Mucosa of stomach (tissue), 1 donor: Measurements from ENCODE around the gene HRAS.
"Not testable (repeated sequence)": the region's sequence is repeated elsewhere in the genome, so short reads cannot be mapped to it uniquely, and the experiment has no call there.

ENCODE experiments used
- H3K27me3 ChIP-seq: one replicate; pipeline ENCODE4 v1.7.0; 2013; ENCODE audit warnings: mild to moderate bottlenecking, low read length; ENCODE audit not compliant: control insufficient read depth, insufficient read depth
- H3K36me3 ChIP-seq: one replicate; pipeline ENCODE4 v1.7.0; 2013; ENCODE audit warnings: low read length; ENCODE audit not compliant: control insufficient read depth, insufficient read depth
- H3K4me1 ChIP-seq: one replicate; pipeline ENCODE4 v1.7.0; 2013; ENCODE audit warnings: mild to moderate bottlenecking, low read length; ENCODE audit not compliant: control insufficient read depth, insufficient read depth
- H3K4me3 ChIP-seq: one replicate; pipeline ENCODE4 v1.7.0; 2013; ENCODE audit warnings: low read length
- H3K9ac ChIP-seq: one replicate; pipeline ENCODE4 v1.7.0; 2013; ENCODE audit warnings: mild to moderate bottlenecking, low read length, moderate library complexity
- H3K9me3 ChIP-seq: one replicate; pipeline ENCODE4 v1.7.0; 2013; ENCODE audit warnings: mild to moderate bottlenecking, low read length, moderate library complexity; ENCODE audit not compliant: control insufficient read depth
- donor health status: Pancreatic carcinoma.

Gene HRAS

GRCh38 chr11:574632-575312 is 39.4 kb upstream of the HRAS start:
- peaks cover 39% of the 10 kb centered on the region for H3K4me1 ChIP-seq
- no peaks in the 10 kb centered on the region for H3K9me3 ChIP-seq
- H3K9ac ChIP-seq: peak overlapping the region; percentile 55
- H3K27me3 ChIP-seq: peaks cover 7% of the 10 kb centered on the region
- peak overlapping the region; percentile 19 for H3K4me3 ChIP-seq
- H3K36me3 ChIP-seq: no peaks in the 10 kb centered on the region

DNA sequence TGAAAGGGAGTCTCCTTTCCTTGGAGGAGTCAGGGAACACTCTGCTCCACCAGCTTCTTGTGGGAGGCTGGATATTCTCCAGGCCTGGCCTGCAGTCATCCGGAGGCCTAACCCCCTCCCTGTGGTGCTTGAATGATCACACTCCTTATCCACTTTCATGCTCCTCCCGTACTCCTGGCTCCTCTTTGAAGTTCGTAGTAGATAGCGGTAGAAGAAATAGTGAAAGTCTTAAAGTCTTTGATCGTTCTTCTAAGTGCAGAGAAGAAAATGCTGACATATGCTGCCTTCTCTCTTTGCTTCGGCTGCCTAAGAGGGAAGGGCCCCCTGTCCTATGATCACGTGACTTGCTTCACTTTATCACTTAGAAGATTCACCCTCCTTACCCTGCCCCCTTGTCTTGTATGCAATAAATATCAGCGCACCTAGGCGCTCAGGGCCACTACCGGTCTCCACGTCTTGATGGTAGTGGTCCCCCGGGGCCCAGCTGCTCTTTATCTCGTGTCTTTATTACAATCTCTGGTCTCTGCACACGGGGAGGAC is 38.7 kb upstream of the HRAS start:
- H3K4me3 ChIP-seq, H3K9ac ChIP-seq, H3K9me3 ChIP-seq, H3K36me3 ChIP-seq, H3K27me3 ChIP-seq: not testable (repeated sequence)
- peaks cover 35% of the 10 kb centered on the region for H3K4me1 ChIP-seq

DNA sequence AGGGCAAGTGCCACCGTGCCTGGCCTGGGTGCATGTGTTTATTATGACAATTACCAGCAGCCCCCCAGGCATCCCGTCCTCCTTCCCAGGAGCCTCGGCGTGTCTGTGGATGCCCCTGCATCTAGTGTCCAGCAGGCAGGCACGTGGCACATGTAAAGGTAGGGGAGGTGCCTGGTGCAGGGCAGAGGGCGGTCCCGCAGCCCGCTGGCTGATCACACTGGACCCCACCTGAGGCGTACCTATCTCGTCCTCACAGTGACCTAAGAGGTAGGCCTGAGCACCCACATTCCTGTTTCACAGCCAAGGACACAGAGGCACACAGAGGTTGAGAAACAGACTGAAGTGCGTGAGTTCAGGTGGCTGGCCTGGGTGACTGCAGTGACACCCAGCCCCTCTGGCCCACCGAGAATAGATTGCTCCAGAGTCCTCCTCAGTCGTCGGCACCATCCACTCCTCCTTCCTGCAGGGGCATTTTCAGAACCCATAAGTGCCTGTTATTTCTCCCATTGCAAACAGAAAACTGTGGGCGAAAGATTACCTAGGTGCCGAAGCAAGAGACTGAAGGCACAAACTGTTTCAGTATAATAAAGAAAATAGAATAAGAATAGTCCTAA is 37.9 kb upstream of the HRAS start:
- Histone ChIP-seq H3K4me3 (no peak overlapping the region), H3K27me3 (peaks cover 7% of the 10 kb centered on the region), H3K9ac (no peak overlapping the region), H3K9me3 (no peaks in the 10 kb centered on the region), H3K4me1 (peaks cover 30% of the 10 kb centered on the region), H3K36me3 (no peaks in the 10 kb centered on the region)

GRCh38 chr11:571802-572185 is 36.4 kb upstream of the HRAS start:
- no peaks in the 10 kb centered on the region for H3K9me3 ChIP-seq
- H3K4me1 ChIP-seq: peaks cover 30% of the 10 kb centered on the region
- no peaks in the 10 kb centered on the region for H3K36me3 ChIP-seq
- H3K4me3 ChIP-seq: no peak overlapping the region
- H3K27me3 ChIP-seq: peaks cover 7% of the 10 kb centered on the region
- H3K9ac ChIP-seq: no peak overlapping the region

DNA sequence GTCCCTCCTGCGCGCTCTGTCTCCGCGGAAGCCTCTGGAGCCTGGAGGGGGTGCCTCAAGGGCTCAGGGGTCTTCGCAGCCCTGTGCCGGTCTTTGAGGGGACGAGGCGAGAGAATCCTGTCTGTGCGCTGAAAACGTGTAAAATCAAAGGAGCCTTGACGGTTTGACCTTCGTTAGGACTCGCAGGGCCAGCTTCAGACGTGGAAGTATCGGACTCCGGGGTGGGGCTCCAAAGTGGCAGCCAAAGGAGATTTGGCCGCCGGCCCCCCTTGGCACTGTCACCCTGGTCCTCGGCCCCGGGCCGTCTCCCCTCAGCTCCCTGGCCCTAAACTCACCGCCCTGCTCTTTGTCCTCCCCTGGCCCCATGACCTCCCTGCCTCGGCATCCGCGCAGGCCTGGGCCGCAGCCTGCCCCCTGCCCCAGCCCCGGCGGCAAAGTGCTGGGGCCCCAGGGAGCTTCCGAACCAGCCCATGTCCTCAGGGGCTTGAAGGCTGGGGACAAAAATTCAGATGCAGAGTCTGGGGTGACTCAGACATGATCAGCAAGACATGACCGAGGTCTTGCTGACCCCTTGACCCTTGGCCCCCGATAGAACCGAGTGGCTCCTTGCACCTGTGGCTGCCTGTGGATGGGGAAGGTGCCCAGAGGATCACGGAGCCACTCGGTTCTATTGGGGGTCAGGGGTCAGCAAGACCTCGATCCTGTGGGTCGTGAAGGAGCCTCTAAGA is 33.9 kb upstream of the HRAS start:
- H3K9ac ChIP-seq: peak overlapping the region; percentile 88
- H3K4me3 ChIP-seq: peak overlapping the region; percentile 67
- H3K36me3 ChIP-seq: no peaks in the 10 kb centered on the region
- H3K9me3 ChIP-seq: no peaks in the 10 kb centered on the region
- peaks cover 22% of the 10 kb centered on the region for H3K4me1 ChIP-seq
- H3K27me3 ChIP-seq: no peaks in the 10 kb centered on the region

GRCh38 chr11:568306-569157 is 33.2 kb upstream of the HRAS start:
- Histone ChIP-seq H3K9me3 (no peaks in the 10 kb centered on the region), H3K9ac (peak overlapping the region; percentile 88), H3K27me3 (no peaks in the 10 kb centered on the region), H3K4me1 (peaks cover 28% of the 10 kb centered on the region), H3K36me3 (peaks cover 5% of the 10 kb centered on the region), H3K4me3 (peak overlapping the region; percentile 67)

DNA sequence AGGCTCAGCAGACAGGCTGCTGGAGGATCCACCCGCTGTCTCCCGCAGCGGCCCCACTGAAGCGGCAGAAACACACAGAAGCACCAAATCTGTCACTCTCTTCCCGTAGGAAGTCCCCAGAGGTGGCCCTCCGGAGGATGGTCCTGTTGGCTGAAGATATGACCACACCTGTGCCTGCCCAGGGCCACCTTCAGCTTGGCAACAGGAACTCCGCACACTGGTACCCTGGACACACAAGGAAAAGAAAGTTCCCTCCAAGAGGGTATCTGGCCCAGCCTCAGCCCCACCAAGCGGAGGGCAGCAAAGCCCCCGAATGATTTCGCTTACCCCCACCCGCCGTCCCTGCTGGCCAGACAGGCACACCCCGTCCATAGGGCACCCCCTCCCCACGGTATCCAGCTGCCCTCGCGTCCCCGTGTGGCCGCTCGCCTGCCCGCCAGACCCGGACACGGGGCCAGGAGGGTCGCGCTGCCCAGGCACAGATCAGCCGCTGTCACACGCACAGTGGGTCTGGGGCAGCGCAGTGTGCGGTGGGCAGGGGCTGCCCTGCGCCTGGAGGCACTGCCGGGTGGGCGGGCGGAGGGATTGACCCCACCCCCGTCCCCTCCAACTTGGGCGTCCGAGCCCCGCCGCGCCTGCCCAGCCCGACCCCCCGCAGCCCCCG is 32.4 kb upstream of the HRAS start:
- peaks cover 5% of the 10 kb centered on the region for H3K36me3 ChIP-seq
- H3K27me3 ChIP-seq: no peaks in the 10 kb centered on the region
- peak overlapping the region; percentile 71 for H3K9ac ChIP-seq
- H3K4me3 ChIP-seq: peak overlapping the region; percentile 25
- peaks cover 35% of the 10 kb centered on the region for H3K4me1 ChIP-seq
- no peaks in the 10 kb centered on the region for H3K9me3 ChIP-seq

- Histone ChIP-seq H3K4me1 (peaks cover 42% of the 10 kb centered on the region), H3K9me3 (no peaks in the 10 kb centered on the region), H3K36me3 (peaks cover 5% of the 10 kb centered on the region), H3K27me3 (no peaks in the 10 kb centered on the region), H3K9ac (no peak overlapping the region), H3K4me3 (peak overlapping the region; percentile 25)
These were observed 31.7 kb upstream of the HRAS start for GRCh38 chr11:567011-567628.

DNA sequence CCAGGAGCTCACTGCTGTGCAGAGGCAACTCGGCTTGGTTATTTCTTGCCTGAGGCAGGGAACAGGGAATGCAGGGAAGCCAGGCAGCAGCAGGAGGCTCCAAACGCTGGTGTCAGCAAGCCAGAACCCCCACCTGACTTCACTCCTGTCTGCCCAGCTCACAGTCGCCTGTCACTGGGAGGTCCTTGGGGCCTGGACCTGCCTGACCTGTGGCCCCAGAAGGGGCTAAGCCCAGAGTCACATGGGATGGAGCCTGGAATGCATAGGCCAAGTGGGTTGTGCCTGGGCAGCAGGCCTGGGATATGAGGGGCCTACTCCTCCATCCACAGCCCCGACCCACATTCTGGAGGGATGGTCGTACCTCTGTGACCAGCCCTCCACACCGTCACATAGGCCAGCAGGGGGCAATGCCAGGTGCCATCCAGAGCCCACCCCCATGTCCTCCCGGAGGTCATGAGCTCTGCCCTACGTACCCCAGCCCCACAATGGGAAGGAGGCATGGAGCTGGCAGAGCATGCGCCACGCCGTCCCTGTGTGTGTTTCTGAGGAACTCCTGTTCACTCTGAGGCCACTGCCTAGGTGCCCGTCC is 30.6 kb upstream of the HRAS start:
- Histone ChIP-seq H3K4me1 (peaks cover 51% of the 10 kb centered on the region), H3K9ac (no peak overlapping the region), H3K4me3 (no peak overlapping the region), H3K9me3 (no peaks in the 10 kb centered on the region), H3K27me3 (no peaks in the 10 kb centered on the region), H3K36me3 (peaks cover 5% of the 10 kb centered on the region)

GRCh38 chr11:563812-564578 is 28.6 kb upstream of the HRAS start:
- H3K9me3 ChIP-seq: no peaks in the 10 kb centered on the region
- peaks cover 60% of the 10 kb centered on the region for H3K4me1 ChIP-seq
- no peak overlapping the region for H3K9ac ChIP-seq
- no peak overlapping the region for H3K4me3 ChIP-seq
- H3K36me3 ChIP-seq: peaks cover 5% of the 10 kb centered on the region
- peaks cover 6% of the 10 kb centered on the region for H3K27me3 ChIP-seq
